ENCODE results near the gene IGLL1. TPM values are rescaled to one million over a fixed set of nuclear protein-coding genes. Genes with fewer than 3 reads are reported as not detected.
"Not testable (repeated sequence)": the region's sequence is repeated elsewhere in the genome, so short reads cannot be mapped to it uniquely, and the experiment has no call there.

Gene IGLL1
- total and polyA plus RNA-seq, 8 donors: 0.26 TPM; not detected in 7

DNA sequence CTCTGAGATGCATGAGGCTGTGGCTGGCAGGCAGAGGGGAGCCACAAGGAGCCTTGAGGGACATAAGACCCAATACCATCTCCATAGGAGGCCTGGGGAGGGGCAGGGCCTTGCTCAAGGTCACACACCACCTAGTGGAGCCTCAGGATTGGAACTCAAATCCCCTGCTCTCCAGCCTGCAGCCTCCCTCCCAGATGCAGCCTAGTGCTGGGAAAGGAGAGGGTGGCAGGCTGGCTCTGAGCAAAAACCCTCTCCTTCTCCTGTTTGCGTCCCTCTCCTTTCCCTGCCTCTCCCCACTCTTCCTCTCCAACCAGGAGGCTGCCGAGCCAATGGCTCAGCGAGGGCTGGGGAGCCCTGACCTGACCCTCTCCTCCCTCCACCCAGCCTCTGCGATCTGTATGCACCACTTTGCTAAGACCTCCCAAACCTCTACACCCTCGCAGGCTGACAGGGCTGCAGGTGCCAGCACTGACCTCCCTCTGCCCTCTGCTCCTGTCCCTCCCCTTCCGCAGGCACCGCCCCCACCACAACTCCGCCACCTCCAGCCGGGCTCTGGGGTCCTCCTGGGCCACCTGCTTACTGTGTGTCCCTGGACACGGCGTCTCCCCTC, 14.7 kb downstream of the IGLL1 start:
- peak in 2 of 6 donors; percentile 49 to 57 for DNase-seq
- Histone ChIP-seq H3K4me3 (peak overlapping the region; percentile 19 to 48 (median 35)), H3K27me3 (no peaks in the 10 kb centered on the region)

DNA sequence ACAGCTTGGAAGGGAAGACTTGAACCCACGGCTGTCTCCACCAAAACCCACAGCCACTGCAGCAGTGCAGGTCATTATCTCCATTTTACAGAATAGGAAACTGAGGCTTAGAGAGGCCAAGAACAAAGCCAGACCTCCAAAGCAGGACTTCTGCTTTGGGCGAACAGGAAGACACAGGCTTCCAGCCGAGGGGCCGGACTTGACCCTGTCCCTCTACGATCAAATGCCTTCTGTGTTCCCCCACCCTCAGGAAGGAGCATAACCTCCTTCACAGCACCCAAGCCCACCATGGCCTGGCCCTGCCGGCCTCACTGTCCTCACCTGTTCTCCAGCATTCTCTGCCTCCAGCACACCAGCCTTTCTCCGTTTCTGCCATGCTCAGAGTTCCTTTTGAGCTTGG, 15.8 kb downstream of the IGLL1 start:
- TF ChIP-seq, protein P1, sequence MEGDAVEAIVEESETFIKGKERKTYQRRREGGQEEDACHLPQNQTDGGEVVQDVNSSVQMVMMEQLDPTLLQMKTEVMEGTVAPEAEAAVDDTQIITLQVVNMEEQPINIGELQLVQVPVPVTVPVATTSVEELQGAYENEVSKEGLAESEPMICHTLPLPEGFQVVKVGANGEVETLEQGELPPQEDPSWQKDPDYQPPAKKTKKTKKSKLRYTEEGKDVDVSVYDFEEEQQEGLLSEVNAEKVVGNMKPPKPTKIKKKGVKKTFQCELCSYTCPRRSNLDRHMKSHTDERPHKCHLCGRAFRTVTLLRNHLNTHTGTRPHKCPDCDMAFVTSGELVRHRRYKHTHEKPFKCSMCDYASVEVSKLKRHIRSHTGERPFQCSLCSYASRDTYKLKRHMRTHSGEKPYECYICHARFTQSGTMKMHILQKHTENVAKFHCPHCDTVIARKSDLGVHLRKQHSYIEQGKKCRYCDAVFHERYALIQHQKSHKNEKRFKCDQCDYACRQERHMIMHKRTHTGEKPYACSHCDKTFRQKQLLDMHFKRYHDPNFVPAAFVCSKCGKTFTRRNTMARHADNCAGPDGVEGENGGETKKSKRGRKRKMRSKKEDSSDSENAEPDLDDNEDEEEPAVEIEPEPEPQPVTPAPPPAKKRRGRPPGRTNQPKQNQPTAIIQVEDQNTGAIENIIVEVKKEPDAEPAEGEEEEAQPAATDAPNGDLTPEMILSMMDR (IDR thresholded peaks at IDR 0.05): no peak
- Histone ChIP-seq H3K27me3 (no peaks in the 10 kb centered on the region), H3K9me3 (no peaks in the 10 kb centered on the region), H3K36me3 (no peaks in the 10 kb centered on the region), H3K4me3 (no peak overlapping the region), H3K4me1 (peaks cover 0 to 7% (median 2%) of the 10 kb centered on the region in 3 donors), H3K27ac (no peak overlapping the region)
- WGBS, 2 donors: 89 to 91% methylated on average over 7 of the region's 7 CpGs
- DNase-seq: no peak
- no peak for FAIRE-seq
- ATAC-seq: no peak
- intact Hi-C loops (cut with DNase I): no loop called here

More for the DNA sequence above, 14.7 kb downstream of the IGLL1 start:
- intact Hi-C loops (cut with DNase I): no loop called here
- ATAC-seq: peak; percentile 48 to 76 (median 60)
- 12 to 17% methylated on average over 10 to 11 of the region's 11 CpGs for WGBS, 2 donors
- Histone ChIP-seq H3K27ac (no peak overlapping the region), H3K4me1 (peaks cover 0 to 7% (median 2%) of the 10 kb centered on the region in 3 donors), H3K36me3 (no peaks in the 10 kb centered on the region), H3K9me3 (no peaks in the 10 kb centered on the region)
- no peak for FAIRE-seq
- TF ChIP-seq, protein P1 (IDR thresholded peaks at IDR 0.05): no peak

GRCh38 chr22:23563111-23563510, 17.0 kb downstream of the IGLL1 start:
- no peaks in the 10 kb centered on the region for H3K27me3 ChIP-seq
- intact Hi-C loops (cut with DNase I): no loop called here

GRCh38 chr22:23562186-23562585, 17.9 kb downstream of the IGLL1 start:
- WGBS, 2 donors: 91% methylated on average over 4 of the region's 4 CpGs
- peaks cover 0 to 7% (median 2%) of the 10 kb centered on the region in 3 donors for H3K4me1 ChIP-seq

More at GRCh38 chr22:23563111-23563510, 17.0 kb downstream of the IGLL1 start:
- Histone ChIP-seq H3K36me3 (no peaks in the 10 kb centered on the region), H3K4me1 (peaks cover 0 to 7% (median 2%) of the 10 kb centered on the region in 3 donors), H3K4me3 (no peak overlapping the region), H3K9me3 (no peaks in the 10 kb centered on the region), H3K27ac (no peak overlapping the region)
- TF ChIP-seq, protein P1 (IDR thresholded peaks at IDR 0.05): no peak
- WGBS, 2 donors: 92 to 93% methylated on average over 9 of the region's 9 CpGs
- DNase-seq (no peak), FAIRE-seq (no peak), ATAC-seq (no peak)

GRCh38 chr22:23561025-23561510, 19.0 kb downstream of the IGLL1 start:
- 84 to 86% methylated on average over 22 to 24 of the region's 24 CpGs for WGBS, 2 donors
- FAIRE-seq; DNase-seq; H3K9me3 ChIP-seq; H3K4me1 ChIP-seq; H3K36me3 ChIP-seq; H3K4me3 ChIP-seq; H3K27ac ChIP-seq; H3K27me3 ChIP-seq; intact Hi-C loops (cut with DNase I); ATAC-seq: not testable (repeated sequence)

More at GRCh38 chr22:23562186-23562585, 17.9 kb downstream of the IGLL1 start:
- Histone ChIP-seq H3K9me3 (no peaks in the 10 kb centered on the region), H3K27me3 (no peaks in the 10 kb centered on the region), H3K4me3 (no peak overlapping the region), H3K27ac (no peak overlapping the region), H3K36me3 (no peaks in the 10 kb centered on the region)
- no peak for ATAC-seq
- intact Hi-C loops (cut with DNase I): no loop called here
- TF ChIP-seq, protein P1 (IDR thresholded peaks at IDR 0.05): no peak
- FAIRE-seq: no peak
- no peak for DNase-seq

- intact Hi-C loops (cut with DNase I); H3K4me3 ChIP-seq; DNase-seq; H3K27ac ChIP-seq; H3K27me3 ChIP-seq; H3K9me3 ChIP-seq; H3K4me1 ChIP-seq; ATAC-seq; H3K36me3 ChIP-seq; FAIRE-seq: not testable (repeated sequence)
- WGBS, 2 donors: 59% methylated on average over 1 of the region's 1 CpG
These were observed 19.9 kb downstream of the IGLL1 start for GRCh38 chr22:23560215-23560614.

Measured in pancreas (tissue), 10 donors.